Peyer's patch (tissue), 4 donors: ENCODE measurements around the gene MMP17. TPM values are rescaled to one million over a fixed set of nuclear protein-coding genes. Genes with fewer than 3 reads are reported as not detected.

ENCODE experiments used
- DNase-seq, 3 donors: peaks; one replicate each; pipeline ENCODE4 v3.0.0-alpha.2; 2017 to 2019
- H3K27ac ChIP-seq, 4 donors: fragments of 200-600 bp; sonication (generic); one replicate each; pipeline ENCODE4 v1.5.1; 2016 to 2019
- H3K27me3 ChIP-seq, 2 donors: fragments of 200-600 bp; sonication (generic); one replicate each; pipeline ENCODE4 v1.5.1; 2019
- H3K36me3 ChIP-seq, 3 donors: fragments of 200-600 bp; sonication (generic); one replicate each; pipeline ENCODE4 v1.5.1; 2016 to 2019
- H3K4me1 ChIP-seq, 4 donors: fragments of 200-600 bp; sonication (generic); one replicate each; pipeline ENCODE4 v1.5.1; 2016 to 2019
- H3K4me3 ChIP-seq, 4 donors: fragments of 200-600 bp; sonication (generic); 1 replicate in 3 of 4; 2 replicates in 1 of 4; pipeline ENCODE4 v1.5.1; 2016 to 2019; ENCODE audit warnings: mild to moderate bottlenecking in 1 of 4
- H3K9me3 ChIP-seq, 4 donors: fragments of 200-600 bp; sonication (generic); one replicate each; pipeline ENCODE4 v1.5.1; 2016 to 2019; ENCODE audit warnings: mild to moderate bottlenecking in 1 of 4
- POLR2A ChIP-seq, 2 donors: fragments of 450-650 bp; IDR thresholded peaks; one replicate each; pipeline ENCODE4 v1.5.1; 2017; ENCODE audit warnings: antibody characterized with exemption in 2 of 2, mild to moderate bottlenecking in 2 of 2, moderate library complexity in 2 of 2
- total RNA-seq, 4 donors: library from RNA; depleted of rRNA; stranded (reverse); fragments of >200 nt; gene quantifications; one replicate each; pipeline ENCODE4 v1.1.0, GENCODE V29; 2016
- TF ChIP-seq, protein P1 (sequence below), 6 experiments: fragments of 450-650 bp in 4 of 6; fragments of 200-600 bp in 2 of 6; sonication (generic) in 1 of 6; IDR thresholded peaks; one replicate each; pipeline ENCODE4 v1.5.1; 2017 to 2019; ENCODE audit warnings: antibody characterized with exemption in 6 of 6, mild to moderate bottlenecking in 3 of 6, moderate library complexity in 1 of 6

The MMP17 gene
- total RNA-seq, 4 donors from 2014 or later, result 4.0 to 32.2 (median 5.3) TPM; not detected in 1

DNA sequence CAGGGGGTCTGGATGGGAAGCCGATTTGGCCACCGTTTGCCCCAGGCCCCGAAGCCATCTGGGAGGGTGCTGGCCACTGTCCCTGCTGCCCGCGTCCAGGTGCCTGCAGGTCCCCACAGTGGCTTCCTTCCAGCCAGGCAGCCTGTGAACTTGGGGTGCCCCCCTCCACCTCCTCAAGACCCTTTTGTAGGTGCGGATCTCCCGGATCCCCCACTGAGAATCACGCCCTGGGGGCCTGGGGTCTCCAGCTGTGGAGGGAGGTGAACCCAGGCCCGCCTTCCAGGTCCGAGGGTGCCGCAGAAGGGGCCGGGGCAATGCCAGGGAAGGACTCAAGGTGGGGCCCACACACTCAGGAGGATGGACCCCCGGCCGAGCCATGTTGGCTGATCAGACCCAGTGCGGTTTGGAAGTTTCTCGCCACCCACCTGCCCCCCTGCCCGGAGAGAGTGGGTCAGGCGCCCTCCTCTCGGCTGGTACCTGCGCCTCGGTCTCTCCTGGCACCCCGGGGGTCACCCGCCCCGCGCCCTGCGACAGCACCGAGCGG lies 1.7 kb downstream of the MMP17 start:
- no peaks in the 10 kb centered on the region for H3K36me3 ChIP-seq

DNA sequence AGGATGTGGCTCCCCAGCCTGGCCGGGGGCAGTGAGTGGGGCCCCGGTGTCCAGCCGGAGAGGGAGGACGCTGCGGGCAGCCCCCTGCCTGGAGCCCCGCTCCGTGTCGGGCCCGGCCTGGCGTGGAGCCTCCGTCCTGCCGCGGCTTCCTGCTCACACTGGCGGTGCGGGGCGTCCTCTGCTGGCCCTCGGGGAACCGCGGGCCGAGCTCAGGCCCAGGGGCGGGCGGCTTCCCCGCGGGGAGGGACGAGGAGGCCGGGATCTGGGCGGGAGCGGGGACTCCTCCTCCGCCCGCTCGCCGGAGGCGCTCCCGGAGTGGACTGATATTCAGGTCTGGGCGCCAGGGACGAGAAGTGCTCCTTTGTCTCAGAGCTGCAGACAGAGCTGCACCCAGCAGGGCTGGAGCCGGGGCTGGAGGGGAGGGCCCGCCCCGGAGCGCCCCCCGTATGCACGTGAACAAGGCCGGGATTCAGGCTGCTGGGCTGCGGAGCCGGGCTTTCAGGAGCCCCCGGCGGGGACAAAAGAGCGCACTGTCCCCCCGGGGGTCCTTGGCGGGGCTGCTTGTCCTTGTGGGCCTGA lies 2.2 kb downstream of the MMP17 start:
- no peaks in the 10 kb centered on the region for H3K36me3 ChIP-seq
- H3K27ac ChIP-seq, result peak overlapping the region in 3 of 4 donors; percentile 65 to 75 (median 72)
- TF ChIP-seq, protein P1, sequence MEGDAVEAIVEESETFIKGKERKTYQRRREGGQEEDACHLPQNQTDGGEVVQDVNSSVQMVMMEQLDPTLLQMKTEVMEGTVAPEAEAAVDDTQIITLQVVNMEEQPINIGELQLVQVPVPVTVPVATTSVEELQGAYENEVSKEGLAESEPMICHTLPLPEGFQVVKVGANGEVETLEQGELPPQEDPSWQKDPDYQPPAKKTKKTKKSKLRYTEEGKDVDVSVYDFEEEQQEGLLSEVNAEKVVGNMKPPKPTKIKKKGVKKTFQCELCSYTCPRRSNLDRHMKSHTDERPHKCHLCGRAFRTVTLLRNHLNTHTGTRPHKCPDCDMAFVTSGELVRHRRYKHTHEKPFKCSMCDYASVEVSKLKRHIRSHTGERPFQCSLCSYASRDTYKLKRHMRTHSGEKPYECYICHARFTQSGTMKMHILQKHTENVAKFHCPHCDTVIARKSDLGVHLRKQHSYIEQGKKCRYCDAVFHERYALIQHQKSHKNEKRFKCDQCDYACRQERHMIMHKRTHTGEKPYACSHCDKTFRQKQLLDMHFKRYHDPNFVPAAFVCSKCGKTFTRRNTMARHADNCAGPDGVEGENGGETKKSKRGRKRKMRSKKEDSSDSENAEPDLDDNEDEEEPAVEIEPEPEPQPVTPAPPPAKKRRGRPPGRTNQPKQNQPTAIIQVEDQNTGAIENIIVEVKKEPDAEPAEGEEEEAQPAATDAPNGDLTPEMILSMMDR (IDR thresholded peaks at IDR 0.05), result peak; percentile 22 to 52 (median 36)
- TF ChIP-seq POLR2A (IDR thresholded peaks at IDR 0.05), result no peak
- peaks cover 0 to 21% of the 10 kb centered on the region in 2 donors for H3K27me3 ChIP-seq
- H3K9me3 ChIP-seq, result no peaks in the 10 kb centered on the region
- peak overlapping the region; percentile 29 to 59 (median 52) for H3K4me3 ChIP-seq
- peak; percentile 55 to 78 (median 67) for DNase-seq
- H3K4me1 ChIP-seq, result peaks cover 0 to 48% (median 22%) of the 10 kb centered on the region in 4 donors

More for the DNA sequence above, 1.7 kb downstream of the MMP17 start:
- DNase-seq, result no peak
- Histone ChIP-seq H3K27ac (peak overlapping the region in 3 of 4 donors; percentile 65 to 75 (median 72)), H3K4me1 (peaks cover 0 to 48% (median 22%) of the 10 kb centered on the region in 4 donors), H3K4me3 (peak overlapping the region; percentile 29 to 59 (median 52)), H3K27me3 (peaks cover 0 to 21% of the 10 kb centered on the region in 2 donors), H3K9me3 (no peaks in the 10 kb centered on the region)
- TF ChIP-seq, protein P1 (IDR thresholded peaks at IDR 0.05), result no peak
- TF ChIP-seq POLR2A (IDR thresholded peaks at IDR 0.05), result no peak

DNA sequence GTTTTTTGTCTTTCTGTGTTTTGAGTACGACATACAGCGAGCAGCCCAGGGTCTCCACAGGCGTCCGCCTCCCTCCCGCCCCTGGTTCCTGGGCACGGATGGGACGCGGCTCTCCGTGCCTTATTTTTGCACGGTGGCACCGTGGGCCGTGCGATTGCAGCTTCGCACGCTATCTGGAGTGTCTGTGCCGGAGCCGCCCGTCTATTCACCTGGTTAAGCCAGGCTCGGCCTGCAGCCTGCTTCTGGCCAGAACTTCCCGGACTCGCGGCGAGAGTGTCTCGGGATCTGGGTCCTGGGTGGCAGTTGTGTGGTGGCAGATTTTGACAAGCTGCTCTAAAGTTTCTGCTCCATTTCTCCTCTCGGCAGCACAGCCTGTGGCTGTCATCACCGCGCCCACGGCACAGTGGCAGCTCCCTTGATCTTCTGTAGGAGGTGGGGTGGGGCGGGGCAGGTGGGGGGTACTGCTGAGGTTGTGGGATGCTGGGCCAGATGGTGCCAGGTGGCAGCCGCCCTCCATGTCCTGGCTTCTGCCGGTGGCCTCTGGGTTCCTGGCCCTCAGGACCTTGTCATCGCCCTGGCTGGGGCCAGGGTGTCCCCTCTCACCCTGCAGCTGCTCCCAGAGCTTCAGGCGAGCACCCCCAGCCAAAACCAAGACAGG lies 2.9 kb downstream of the MMP17 start:
- H3K4me3 ChIP-seq, result peak overlapping the region; percentile 29 to 59 (median 52)
- peaks cover 0 to 21% of the 10 kb centered on the region in 2 donors for H3K27me3 ChIP-seq
- H3K36me3 ChIP-seq, result no peaks in the 10 kb centered on the region
- peak overlapping the region in 3 of 4 donors; percentile 65 to 75 (median 72) for H3K27ac ChIP-seq
- H3K9me3 ChIP-seq, result no peaks in the 10 kb centered on the region
- TF ChIP-seq, protein P1 (IDR thresholded peaks at IDR 0.05), result no peak
- no peak for TF ChIP-seq POLR2A (IDR thresholded peaks at IDR 0.05)
- peaks cover 0 to 48% (median 22%) of the 10 kb centered on the region in 4 donors for H3K4me1 ChIP-seq
- DNase-seq, result peak in 1 of 3 donors; percentile 47

DNA sequence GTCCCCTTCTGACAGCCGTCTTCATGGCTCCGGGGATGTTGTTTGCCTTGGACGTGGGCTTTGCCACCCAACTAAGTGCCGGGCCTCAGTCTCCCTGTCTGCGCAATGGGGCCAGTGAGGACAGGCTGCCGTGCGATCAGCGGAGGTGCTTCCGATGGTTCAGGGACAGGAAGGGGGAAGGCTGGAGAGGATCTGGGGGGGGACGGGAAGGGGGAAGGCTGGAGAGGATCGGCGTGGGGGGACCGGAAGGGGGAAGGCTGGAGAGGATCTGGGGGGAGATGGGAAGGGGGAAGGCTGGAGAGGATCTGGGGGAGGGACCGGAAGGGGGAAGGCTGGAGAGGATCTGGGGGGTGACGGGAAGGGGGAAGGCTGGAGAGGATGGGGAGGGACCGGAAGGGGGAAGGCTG lies 3.4 kb downstream of the MMP17 start:
- Histone ChIP-seq H3K36me3 (no peaks in the 10 kb centered on the region), H3K9me3 (no peaks in the 10 kb centered on the region), H3K4me3 (peak overlapping the region in 3 of 4 donors; percentile 29 to 59 (median 51)), H3K27ac (peak overlapping the region in 3 of 4 donors; percentile 65 to 75 (median 72)), H3K27me3 (peaks cover 0 to 21% of the 10 kb centered on the region in 2 donors), H3K4me1 (peaks cover 0 to 48% (median 22%) of the 10 kb centered on the region in 4 donors)
- TF ChIP-seq POLR2A (IDR thresholded peaks at IDR 0.05), result no peak
- TF ChIP-seq, protein P1 (IDR thresholded peaks at IDR 0.05), result no peak
- peak in 1 of 3 donors; percentile 43 for DNase-seq

DNA sequence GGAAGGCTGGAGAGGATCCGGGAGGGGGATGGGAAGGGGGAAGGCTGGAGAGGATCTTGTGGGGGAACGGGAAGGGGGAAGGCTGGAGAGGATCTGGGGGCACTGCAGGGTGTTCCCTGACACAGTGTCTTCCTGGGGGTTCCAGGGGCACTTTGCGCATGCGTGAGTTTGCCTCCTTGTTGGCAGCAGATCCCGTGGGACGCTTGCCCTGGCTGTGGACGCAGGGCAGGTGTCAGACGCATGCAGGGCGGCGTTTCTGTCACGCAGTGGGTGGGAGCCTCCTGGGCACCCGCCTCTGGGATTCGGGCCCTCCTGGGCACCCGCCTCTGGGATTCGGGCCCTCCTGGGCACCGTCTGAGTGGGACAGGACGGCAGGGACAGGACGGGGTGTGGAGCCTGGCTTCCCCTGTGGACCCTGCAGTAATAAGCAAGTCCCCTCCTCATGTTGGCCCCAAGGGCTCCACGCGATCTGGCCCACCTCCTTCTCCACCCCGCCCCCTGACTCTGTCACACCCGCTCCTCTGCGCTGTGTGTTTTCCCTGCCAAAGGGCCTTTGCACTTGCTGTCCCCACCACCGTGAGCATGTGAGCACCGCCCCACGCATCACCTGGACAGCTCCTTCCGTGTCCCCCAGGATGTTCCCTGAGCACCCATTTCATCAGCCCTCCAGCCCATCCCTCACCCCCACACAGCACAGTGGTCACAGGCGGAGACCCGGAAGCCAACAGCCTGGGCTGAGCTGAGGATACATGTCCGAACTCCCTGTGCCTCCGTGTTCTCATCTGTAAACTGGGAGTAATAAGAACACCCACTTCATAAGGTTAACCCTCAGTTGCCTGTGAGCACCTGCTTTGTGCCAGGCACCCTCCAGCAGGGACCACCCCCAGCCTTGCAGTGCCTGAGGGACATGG lies 4.4 kb downstream of the MMP17 start:
- Histone ChIP-seq H3K4me3 (peak overlapping the region in 2 of 4 donors; percentile 14 to 36), H3K4me1 (peaks cover 0 to 47% (median 22%) of the 10 kb centered on the region in 4 donors), H3K27ac (peak overlapping the region in 2 of 4 donors; percentile 35 to 54), H3K27me3 (peaks cover 0 to 18% of the 10 kb centered on the region in 2 donors), H3K36me3 (no peaks in the 10 kb centered on the region), H3K9me3 (no peaks in the 10 kb centered on the region)
- DNase-seq, result peak in 1 of 3 donors; percentile 53
- TF ChIP-seq, protein P1 (IDR thresholded peaks at IDR 0.05), result no peak
- no peak for TF ChIP-seq POLR2A (IDR thresholded peaks at IDR 0.05)
